ENCODE results near the gene EPS15.

Gene EPS15

DNA sequence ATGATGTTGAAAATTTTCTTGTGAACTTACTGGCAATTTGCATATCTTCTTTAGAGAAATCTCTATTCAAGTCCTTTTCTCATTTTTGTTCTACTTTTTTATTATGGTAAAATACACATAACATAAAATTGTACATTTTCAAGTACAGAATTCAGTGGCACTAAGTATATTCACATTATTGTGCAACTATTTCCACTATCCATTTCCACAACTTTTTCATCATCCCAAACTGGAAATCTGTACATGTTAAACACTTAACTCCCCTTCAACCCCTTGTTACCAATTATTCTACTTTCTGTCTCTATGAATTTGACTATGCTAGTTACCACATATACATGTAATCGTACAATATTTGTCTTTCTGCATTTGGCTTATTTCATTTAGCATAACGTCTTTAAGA lies 19.4 kb downstream of the EPS15 start:
- Histone ChIP-seq H3K27ac (no peak overlapping the region), H3K4me3 (ENCODE audit: low read depth, low read length) (no peak overlapping the region), H3K36me3 (peaks cover 7% of the 10 kb centered on the region), H3K27me3 (ENCODE audit: insufficient read depth, low read depth, severe bottlenecking) (no peaks in the 10 kb centered on the region), H3K9me3 (ENCODE audit: severe bottlenecking) (no peaks in the 10 kb centered on the region)
- DNase-seq, result no peak
- TF ChIP-seq, protein P1, sequence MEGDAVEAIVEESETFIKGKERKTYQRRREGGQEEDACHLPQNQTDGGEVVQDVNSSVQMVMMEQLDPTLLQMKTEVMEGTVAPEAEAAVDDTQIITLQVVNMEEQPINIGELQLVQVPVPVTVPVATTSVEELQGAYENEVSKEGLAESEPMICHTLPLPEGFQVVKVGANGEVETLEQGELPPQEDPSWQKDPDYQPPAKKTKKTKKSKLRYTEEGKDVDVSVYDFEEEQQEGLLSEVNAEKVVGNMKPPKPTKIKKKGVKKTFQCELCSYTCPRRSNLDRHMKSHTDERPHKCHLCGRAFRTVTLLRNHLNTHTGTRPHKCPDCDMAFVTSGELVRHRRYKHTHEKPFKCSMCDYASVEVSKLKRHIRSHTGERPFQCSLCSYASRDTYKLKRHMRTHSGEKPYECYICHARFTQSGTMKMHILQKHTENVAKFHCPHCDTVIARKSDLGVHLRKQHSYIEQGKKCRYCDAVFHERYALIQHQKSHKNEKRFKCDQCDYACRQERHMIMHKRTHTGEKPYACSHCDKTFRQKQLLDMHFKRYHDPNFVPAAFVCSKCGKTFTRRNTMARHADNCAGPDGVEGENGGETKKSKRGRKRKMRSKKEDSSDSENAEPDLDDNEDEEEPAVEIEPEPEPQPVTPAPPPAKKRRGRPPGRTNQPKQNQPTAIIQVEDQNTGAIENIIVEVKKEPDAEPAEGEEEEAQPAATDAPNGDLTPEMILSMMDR (IDR thresholded peaks at IDR 0.05; ENCODE audit: low read depth, low read length), result no peak

DNA sequence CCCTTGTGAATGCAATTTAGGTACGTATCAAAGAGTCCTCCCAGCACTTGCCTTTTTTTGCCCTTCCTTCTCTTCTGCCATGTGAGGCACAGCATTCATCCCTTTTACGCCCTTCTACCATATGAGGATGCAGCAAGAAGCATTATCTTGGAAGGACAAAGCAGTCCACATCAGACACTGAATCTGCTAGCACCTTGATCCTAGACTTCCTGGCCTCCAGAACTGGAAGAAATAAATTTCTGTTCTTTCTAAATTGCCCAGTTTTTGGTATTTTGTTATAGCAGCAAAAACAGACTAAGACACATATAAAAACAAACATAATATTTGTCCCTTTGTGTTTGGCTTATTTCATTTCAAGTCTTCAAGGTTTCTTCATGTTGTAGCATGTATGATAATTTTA lies 20.1 kb downstream of the EPS15 start:
- DNase-seq, result no peak
- no peaks in the 10 kb centered on the region for H3K27me3 ChIP-seq (ENCODE audit: insufficient read depth, low read depth, severe bottlenecking)
- peaks cover 5% of the 10 kb centered on the region for H3K36me3 ChIP-seq
- H3K9me3 ChIP-seq (ENCODE audit: severe bottlenecking), result no peaks in the 10 kb centered on the region
- no peak overlapping the region for H3K4me3 ChIP-seq (ENCODE audit: low read depth, low read length)
- no peak overlapping the region for H3K27ac ChIP-seq
- TF ChIP-seq, protein P1 (IDR thresholded peaks at IDR 0.05; ENCODE audit: low read depth, low read length), result no peak

DNA sequence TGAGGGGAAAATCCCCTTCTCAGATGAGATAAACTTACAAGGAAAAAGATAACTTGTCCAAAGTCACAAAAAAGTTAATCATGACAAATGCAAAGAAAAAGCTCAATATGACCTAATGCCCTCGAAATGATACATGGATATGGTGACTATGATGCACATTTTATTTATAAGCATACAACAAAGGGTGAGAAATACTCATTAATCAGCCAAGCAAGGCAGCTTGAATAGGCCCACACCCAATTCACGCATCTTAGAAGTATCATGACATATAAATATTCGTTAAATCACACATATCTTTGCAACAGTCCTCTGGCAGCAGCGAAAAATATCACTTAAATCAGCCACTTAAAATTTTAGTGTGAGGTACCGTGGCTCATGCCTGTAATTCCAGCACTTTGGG lies 21.7 kb downstream of the EPS15 start:
- no peak overlapping the region for H3K4me3 ChIP-seq (ENCODE audit: low read depth, low read length)
- H3K36me3 ChIP-seq, result no peaks in the 10 kb centered on the region
- H3K27ac ChIP-seq, result no peak overlapping the region
- TF ChIP-seq, protein P1 (IDR thresholded peaks at IDR 0.05; ENCODE audit: low read depth, low read length), result no peak
- no peak for DNase-seq
- no peaks in the 10 kb centered on the region for H3K9me3 ChIP-seq (ENCODE audit: severe bottlenecking)
- no peaks in the 10 kb centered on the region for H3K27me3 ChIP-seq (ENCODE audit: insufficient read depth, low read depth, severe bottlenecking)

DNA sequence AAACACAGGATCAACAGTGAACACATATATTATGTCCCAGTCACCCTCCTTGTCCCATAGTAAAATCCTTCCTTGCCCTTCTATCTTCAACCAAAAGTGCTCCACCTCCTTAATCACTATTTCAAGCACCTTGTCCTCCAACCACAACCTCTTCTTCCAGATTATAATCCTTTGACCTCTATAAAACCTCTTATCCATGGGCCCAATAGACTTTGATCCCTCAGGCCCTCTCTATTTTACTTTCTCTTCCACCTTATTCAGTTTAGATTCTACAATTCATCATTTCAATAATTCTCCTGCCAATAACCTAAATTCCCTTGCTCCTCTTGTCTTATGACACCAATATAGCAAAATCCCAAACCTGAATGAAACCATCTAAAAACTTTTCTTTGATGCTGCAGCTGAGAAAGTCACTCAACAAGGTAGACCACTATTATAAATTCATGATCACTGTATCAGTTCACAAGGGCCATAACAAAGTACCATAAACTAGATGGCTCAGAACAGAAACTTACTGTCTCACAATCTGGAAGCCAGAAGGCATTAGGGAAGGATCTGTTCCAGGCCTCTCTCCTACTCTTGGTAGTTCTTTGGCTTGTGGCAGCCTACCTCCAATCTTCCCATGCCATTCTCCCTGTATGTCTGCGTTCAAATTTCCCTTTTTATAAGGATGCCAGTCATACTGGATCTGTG lies 24.8 kb downstream of the EPS15 start:
- TF ChIP-seq, protein P1 (IDR thresholded peaks at IDR 0.05; ENCODE audit: low read depth, low read length), result no peak
- H3K36me3 ChIP-seq, result no peaks in the 10 kb centered on the region
- no peak overlapping the region for H3K27ac ChIP-seq
- no peak for DNase-seq
- no peak overlapping the region for H3K4me3 ChIP-seq (ENCODE audit: low read depth, low read length)
- no peaks in the 10 kb centered on the region for H3K27me3 ChIP-seq (ENCODE audit: insufficient read depth, low read depth, severe bottlenecking)
- no peaks in the 10 kb centered on the region for H3K9me3 ChIP-seq (ENCODE audit: severe bottlenecking)

DNA sequence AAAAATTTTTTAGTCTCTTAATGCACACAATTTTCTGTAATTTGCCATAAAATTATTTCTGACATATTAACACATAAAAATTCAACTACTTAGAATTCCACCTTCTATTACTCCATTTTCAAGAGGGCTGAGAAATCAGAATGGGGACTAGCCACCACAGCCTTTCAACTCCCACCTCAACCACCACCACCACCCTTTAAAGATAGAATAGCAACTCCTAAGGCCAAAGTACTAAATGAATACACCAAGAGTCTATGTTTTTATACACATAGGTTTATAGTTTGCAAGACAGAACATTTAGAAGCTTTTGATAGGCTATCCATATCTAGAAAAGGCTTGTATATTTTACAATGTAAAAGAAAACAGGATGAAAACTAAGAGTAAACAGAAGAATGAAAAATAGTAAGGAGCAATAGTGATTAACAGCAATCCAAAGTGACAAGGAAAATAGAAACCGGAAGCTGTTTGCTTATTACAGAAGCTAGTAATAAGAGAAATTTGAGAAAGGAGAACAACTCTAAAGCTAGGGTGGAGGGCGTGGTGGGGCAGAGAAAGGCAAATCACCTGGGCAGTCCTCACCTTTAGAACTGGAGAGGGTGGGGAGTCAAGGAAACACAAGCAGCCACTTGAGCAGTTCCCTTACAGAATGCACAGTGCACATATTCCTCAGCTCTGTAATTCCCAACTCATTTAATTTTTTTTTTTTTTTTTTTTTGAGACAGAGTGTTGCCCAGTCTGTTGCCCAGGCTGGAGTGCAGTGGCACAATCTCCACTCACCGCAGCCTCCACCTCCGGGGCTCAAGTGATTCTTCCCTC lies 27.7 kb downstream of the EPS15 start:
- Histone ChIP-seq H3K9me3 (ENCODE audit: severe bottlenecking) (no peaks in the 10 kb centered on the region), H3K36me3 (no peaks in the 10 kb centered on the region), H3K4me3 (ENCODE audit: low read depth, low read length) (no peak overlapping the region), H3K27me3 (ENCODE audit: insufficient read depth, low read depth, severe bottlenecking) (no peaks in the 10 kb centered on the region), H3K27ac (no peak overlapping the region)
- TF ChIP-seq, protein P1 (IDR thresholded peaks at IDR 0.05; ENCODE audit: low read depth, low read length), result no peak
- no peak for DNase-seq

Data from WERI-Rb-1 (cell line).